ENCODE measurements around the gene MRPS34.

Gene MRPS34

DNA sequence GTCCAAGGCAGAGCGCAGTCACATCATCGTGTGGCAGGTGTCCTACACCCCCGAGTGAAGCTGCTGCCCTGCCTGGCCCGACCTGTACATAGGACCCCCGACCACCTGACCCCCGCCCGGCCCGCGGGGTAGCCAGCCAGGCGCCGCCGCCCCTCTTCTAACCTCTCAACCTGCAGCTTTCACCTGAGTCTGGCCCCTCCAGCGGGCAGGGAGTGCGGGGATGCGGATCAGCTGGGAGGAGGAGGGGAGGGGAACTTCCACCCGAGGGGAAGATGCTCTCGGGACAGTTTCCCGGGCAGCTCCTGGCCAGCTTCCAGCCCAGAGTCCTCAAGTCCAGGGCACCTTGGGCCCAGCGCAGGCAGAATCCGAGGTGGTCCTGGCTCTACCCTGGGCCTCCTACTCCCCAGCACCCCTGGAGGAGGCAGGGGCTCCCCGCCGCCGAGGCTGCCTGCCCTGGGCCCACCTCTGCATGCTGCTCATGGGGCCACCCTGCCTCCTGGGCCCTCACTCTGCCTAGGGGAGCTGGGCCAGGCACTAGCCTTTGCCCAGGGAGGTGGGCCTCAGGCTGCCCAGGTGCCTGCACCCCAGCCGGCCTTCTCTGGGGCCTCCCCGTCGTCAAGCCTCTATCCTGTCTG lies 4.0 kb downstream of the MRPS34 start:
- no peak for DNase-seq

DNA sequence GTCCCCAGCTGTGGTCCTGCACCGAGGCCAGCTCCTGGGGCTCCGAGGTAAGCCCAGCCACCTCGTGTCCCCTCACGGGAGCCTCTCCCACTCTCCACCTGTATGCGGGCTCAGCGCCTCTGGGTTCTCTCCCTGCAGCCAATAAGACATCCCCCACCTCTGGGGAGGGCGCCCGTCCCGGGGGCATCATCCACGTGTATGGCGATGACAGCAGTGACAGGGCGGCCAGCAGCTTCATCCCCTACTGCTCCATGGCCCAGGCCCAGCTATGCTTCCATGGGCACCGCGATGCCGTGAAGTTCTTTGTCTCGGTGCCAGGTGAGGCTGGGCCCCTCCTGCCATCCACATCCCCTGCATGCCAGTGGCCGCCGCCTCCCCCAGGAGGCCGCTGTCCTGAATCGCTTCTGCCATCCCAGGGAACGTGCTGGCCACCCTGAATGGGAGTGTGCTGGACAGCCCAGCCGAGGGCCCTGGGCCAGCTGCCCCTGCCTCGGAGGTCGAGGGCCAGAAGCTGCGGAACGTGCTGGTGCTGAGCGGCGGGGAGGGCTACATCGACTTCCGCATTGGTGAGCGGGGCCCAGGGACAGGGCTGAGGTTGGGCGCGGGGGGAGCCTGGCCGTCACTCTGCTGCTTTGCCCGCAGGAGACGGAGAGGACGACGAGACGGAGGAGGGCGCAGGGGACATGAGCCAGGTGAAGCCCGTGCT lies 4.7 kb downstream of the MRPS34 start:
- DNase-seq = no peak

DNA sequence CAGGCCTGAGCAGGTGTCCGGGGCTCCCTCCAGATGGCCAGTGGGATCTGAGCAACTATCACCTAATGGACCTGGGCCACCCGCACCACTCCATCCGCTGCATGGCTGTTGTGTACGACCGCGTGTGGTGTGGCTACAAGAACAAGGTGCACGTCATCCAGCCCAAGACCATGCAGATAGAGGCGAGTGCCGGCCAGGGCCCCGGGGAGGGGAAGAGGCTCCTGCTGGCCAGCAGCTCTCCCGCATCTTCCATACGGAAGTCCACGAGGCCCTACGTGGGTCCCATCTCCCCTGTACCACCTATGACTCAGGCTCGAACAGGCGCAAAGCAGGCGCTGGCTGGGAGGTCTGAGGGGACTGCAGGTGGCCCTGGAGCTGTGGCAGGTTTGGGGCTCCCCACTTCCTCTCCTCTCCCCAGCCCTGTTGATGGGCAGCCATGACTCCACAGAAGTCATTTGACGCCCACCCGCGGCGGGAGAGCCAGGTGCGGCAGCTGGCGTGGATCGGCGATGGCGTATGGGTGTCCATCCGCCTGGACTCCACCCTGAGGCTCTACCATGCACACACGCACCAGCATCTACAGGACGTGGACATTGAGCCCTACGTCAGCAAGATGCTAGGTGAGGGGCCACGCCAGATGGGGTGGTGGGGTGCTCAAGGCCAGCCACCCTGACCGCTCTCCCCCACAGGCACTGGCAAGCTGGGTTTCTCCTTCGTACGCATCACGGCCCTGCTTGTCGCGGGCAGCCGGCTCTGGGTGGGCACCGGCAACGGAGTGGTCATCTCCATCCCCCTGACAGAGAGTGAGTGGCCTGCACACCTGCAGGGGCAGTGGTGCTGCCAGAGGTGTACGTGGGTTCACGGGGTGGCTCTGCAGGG lies 5.6 kb downstream of the MRPS34 start:
- no peak for DNase-seq

DNA sequence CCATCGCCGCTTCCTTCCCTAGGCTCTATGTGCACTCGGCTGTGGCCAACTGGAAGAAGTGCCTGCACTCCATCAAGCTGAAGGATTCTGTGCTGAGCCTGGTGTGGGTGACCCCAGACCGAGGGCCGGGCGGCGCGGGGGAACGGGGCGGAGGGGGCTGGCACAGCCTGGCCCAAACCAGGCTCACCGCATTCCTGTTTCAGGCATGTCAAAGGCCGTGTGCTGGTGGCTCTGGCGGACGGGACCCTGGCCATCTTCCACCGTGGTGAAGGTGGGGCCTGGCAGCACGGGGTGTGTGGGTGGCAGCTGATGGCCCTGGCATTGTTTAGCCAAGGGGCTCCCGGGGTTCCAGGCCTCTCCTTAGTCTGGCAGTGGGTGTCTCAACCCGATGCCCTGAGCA lies 6.2 kb downstream of the MRPS34 start:
- no peak for DNase-seq

DNA sequence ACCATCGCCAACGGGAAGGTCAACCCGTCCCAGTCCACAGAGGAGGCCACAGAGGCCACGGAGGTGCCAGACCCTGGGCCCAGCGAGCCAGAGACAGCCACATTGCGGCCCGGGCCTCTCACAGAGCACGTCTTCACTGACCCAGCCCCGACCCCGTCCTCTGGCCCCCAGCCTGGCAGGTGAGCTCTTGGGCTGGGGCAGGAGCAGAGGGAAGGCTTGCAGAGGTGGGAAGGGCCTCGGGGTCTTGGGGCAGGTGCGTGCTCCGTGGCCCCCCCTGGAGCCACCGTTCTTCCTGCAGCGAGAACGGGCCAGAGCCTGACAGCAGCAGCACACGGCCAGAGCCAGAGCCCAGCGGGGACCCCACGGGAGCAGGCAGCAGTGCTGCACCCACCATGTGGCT lies 6.7 kb downstream of the MRPS34 start:
- no peak for DNase-seq

DNA sequence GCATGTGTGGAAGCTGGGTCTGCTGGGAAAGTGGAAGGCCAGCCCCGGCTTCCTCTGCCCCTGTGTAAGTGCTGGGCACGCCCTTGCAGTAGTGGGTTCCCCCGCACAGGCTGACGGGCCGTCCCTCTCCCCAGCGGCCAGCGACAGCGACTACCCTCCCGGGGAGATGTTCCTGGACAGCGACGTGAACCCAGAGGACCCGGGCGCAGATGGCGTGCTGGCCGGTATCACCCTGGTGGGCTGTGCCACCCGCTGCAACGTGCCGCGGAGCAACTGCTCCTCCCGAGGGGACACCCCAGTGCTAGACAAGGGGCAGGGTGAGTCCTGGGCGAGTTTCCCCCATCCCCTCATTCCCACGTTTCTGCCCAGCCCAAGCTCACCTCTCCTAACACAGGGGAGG lies 7.1 kb downstream of the MRPS34 start:
- DNase-seq = no peak

DNA sequence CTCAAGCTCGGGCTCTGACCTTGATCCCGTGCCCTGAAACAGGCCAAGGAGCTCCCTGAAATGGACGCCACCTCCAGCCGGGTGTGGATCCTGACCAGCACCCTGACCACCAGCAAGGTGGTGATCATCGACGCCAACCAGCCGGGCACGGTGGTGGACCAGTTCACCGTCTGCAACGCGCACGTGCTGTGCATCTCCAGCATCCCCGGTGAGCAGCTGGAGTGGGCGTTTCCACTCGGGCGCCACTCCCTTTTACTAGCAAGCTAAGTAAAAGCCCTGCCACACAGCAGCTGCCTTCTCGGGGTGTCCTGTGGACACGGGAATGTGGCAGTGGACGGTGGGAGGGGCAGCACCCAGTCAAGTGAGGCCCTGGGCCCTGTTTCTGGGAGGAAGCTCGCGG lies 8.0 kb downstream of the MRPS34 start:
- no peak for DNase-seq

DNA sequence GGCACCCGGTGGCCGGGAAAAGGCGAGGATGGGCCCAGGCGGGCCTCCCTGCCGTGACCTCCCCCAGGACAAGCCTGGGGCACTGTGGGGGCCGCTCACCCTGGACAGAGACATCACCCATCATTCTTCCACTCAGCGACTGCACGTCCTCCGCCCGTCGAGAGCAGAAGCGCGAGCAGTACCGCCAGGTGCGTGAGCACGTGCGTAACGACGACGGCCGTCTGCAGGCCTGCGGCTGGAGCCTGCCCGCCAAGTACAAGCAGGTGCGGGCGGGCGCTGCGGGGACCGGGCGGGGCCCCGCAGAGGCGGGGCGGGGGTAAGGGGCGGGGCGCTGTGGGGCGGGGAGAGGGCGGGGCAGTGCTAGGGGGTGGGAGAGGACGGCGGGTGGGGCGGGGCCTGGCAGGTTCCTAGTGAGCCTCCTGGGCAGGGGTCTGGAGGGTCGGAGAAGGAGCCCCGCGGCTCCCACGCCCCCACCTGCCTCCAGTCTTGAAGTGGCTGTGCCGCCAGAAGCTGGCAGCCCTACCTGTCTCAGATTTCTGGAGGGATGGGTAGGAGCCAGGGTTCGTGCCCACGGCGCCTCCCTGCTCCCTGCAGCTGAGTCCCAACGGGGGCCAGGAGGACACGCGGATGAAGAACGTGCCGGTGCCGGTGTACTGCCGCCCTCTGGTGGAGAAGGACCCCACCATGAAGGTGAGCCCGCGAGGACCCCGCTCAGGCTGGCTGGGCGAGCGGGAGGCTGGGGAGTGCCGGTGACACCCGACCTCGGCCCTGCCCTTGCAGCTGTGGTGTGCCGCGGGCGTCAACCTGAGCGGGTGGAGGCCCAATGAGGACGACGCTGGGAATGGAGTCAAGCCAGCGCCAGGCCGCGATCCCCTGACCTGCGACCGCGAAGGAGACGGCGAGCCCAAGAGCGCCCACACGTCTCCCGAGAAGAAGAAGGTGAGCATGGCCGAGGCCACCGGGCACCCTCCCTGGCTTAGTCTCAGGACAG lies 9.1 kb downstream of the MRPS34 start:
- DNase-seq = no peak

DNA sequence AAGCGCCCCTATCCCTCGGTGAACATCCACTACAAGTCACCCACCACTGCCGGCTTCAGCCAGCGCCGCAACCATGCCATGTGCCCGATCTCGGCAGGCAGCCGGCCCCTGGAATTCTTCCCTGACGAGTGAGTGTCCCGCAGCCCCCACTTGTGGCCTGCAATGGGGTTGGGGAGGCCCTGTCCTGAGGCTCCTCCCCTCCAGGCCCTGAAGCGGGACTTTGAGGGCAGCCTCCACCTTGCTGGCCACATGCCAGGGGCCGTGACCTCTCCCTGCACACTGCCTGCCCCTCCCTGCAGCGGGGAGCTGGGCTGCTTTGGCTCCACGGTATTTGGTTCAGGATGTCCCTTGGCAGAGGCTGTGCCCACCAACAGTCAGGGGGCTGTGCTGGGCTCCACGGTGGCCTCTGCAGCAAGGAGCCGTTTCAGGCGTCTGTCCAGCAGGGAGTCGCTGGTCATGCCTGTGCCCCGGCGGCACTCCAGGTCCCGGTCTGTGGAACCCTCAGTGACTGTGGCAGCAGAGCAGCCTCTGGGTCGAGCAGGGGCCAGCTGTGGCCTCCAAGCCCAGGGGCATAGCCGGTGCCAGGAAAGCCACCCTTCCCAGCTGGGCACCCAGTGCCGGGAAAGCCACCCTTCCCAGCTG lies 9.9 kb downstream of the MRPS34 start:
- DNase-seq = no peak

DNA sequence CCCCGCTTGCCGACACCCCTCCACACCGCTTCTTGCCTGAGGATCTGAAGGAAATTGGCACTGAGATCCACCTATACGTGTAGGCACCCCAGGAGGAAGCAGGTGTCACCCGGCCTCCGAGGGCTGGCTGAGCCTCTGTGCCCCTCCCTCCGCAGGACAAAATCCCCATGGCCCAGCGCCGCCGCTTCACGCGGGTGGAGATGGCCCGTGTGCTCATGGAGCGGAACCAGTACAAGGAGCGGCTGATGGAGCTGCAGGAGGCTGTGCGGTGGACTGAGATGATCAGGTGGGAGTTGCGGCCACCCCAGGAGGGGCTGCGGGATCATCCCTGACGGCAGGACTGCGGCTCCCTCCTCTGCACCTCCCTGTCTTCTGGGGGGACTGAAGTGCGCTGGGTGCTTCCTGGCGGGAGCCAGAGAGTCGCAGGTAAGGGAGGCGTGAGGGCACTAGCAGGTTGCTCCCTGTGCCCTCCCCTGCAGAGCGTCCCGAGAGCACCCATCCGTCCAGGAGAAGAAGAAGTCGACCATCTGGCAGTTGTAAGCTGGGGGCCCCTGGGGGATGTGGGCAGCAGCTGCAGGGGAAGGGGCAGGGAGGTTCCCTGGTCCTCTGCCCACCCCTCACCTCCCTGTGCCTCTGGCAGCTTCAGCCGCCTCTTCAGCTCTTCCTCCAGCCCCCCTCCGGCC lies 10.6 kb downstream of the MRPS34 start:
- DNase-seq = no peak

DNA sequence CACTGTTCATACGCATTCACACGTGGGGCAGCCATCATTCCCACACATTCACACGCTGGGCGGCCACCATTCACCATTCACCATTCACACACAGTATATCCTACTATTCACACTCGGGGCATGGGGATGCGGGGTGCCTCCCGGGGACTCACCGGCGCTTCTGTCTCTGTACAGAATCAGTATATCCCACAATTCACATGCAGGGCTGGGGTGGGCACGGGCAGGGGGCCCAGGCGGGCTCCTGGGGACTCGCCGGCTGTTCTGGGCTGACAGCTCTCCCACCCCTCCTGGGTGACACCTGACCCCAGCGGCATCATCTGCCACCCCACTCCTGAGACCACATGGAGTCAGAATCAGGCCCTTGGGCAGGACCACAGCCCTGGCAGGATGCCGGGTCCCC lies 11.2 kb downstream of the MRPS34 start:
- DNase-seq = no peak

DNA sequence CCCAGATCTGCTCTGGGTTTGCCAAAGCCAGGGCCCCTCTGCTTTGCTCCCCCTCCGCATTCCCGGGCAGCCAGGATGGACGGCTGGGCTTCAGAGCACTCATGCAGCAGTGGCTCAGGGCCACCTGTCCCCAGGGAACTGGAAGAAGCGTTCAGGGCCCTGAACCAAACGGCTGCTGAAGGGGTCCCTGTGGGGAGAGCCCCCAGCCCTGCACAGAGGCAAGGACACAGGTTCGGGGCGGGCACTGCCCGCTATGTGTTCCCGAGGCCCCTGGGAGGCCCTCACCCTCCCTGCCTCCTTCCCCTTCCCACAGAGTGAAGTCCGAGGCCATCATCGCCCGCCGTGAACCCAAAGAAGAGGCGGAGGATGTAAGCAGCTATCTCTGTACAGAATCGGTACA lies 12.0 kb downstream of the MRPS34 start:
- no peak for DNase-seq

DNA sequence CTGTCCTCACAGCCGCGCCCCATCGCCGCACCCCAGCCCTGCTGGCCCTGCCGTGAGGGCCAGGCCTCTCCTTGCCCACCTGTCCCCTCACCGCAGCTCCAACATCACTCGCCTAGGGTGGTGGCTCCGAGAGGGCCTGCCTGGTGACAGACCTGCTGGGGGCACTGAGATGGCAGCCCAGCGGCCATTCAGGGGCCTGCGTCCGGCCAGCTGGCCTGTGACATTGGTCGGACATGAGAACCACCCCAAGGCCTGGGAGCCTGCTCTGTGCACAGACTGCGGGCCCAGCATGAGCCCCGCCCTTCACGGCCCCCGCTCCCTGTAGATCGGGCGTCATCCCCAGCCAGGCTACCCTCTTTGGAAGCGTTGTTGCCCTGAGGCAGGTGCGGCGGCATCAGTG lies 13.4 kb downstream of the MRPS34 start:
- no peak for DNase-seq

DNA sequence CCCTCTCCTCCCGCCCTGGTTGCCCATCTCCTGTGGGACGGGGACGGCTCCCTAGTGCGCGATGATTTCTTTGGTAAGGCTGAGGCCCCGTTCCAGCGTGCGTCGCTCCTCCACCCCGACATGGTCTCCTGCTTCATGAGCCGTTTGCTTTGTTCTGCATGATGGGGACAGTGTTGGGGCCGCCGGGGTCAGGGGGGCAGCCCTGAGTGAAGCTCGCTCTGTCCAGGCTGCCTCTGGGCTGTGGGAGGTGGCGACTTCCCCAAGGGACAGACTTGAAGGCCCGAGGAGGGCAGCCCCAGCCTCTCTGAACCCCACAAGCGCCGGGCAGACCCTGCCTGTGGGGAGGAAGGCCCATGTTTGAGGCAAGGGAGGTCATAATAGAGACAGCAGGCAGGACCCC lies 14.0 kb downstream of the MRPS34 start:
- DNase-seq = no peak

DNA sequence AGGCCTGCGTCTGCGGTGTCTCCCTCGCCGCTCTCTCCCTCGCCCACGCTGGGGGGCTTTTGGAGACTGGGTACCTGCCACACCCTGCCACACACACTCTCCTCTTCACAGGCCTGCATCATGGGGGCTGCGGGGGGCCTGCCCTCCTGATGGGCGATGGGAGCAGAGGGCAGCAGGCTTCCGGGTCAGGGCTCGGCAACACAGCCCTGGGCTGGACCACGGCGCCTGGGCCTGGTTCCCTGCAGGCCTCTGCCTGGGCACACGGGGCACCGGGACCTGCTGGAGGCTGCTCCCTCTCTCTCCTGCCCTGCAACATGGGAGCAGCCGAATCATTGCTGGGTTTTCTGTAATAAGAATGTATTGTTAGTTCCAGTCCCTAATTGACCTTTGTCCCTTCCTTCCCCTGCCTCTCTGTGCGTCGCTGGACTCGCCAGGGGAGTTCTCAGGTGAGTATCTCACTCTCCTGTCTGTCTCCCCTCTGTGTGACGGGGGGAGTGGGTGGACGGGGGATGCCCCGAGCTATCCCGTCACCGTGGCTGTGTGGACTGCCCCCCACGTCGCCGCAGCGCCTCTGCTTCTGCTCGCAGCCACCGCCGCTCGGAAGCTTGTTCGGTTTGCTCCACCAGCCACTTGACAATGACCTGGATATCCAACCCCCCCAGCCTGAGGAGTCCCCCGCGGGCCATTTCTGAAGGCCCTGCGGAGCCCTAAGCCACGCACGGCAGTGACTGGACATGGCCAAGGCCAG lies 15.0 kb downstream of the MRPS34 start:
- DNase-seq = no peak

DNA sequence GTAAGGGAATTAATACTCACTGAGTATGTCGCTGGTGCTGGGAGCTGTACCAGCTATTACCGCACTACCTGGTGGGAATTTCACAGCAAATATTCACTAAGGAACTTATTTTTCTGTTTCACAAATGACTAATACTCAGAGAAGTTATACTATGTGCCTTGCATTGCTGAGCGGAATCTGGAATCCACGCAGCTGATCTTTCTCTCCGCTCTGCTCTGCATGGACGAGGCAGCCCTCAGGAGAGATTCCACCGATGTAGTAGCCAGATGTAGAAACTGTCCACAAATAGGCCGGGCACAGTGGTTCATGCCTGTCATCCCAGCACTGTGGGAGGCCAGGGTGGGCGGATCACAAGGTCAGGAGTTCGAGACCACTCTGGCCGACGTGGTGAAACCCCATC lies 18.7 kb downstream of the MRPS34 start:
- no peak for DNase-seq

DNA sequence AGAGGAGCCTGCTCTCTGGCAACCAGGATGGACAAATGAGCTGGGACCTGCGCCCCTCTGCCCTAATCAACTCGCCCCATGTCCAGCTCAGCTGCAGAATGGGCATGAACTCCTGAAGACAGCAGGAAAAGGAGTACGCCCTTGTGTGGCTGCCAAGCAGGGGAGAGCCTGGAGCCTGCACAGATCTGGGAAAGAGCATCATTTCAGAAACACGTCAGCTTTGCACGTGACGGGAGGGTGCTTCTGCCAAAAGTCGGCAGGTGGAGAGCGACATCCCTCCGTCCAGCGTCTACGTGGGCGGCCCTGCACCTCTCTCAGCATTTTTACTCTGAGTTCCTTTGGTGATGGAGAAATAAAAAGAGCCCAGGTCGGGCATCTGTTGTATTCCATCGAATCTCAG lies 20.1 kb downstream of the MRPS34 start:
- DNase-seq = no peak

DNA sequence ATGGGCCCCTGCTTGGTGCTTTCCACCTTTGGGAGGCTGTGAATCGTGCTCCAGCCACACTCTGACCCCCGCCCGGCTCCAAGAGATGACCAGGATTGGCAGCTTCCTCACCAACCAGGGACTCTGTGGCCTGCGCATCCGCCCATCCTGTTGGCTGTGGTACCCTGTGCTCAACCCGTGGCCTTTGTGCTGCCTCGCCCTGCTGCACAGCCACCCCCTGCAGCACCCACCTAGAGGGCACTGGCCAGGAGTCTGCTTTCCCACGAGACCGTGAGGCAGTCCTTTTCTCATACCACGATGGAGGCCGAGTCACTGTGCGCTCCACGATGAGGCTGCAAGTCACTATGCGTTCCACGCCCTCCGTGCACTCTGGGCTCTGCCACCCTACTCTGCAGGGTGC lies 21.0 kb downstream of the MRPS34 start:
- DNase-seq = no peak

DNA sequence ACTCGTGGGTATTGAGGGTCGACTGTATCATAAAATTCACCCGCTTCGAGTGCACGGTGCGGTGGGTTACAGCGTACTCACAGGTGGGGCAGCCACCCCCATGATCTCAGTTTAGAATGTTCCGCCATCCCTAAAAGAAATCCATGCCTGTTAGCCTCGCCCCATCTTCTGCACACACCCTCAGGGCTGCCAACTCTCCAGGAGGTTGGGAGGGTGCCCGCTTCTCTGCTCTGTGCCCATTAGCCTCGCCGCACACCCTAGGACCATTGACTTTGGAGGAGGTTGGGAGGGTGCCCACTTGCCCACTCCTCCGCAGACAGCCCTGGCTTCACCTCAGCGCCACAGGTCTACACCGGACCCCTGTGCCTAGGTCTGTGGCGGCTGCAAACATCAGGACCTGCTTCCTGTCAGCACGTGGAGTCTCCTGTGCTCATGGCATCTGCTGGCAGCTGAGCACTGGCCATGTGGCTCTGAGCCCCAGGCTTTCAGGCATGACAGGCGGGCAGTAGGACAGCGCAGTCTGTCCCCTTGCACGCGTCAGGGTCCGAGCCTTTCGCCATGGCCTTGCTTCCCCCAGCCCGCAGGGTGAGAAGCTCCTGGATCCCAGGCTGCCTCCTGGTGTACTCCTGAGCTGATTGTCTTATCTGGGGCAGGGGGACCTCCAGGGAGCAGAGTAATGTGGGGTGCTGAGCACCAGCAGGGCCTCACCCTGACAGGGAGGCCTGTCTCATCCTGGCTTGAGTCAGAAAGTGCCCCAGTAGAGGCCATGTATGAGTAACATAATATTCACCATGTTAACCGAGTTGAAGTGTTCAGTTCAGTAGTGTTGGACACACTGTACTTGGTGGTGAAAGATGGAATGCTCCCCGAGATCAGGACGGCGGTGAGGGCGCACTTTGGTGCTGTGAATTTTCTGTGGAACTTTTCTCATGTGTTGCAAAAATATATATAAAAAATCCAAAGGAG lies 23.5 kb downstream of the MRPS34 start:
- no peak for DNase-seq

DNA sequence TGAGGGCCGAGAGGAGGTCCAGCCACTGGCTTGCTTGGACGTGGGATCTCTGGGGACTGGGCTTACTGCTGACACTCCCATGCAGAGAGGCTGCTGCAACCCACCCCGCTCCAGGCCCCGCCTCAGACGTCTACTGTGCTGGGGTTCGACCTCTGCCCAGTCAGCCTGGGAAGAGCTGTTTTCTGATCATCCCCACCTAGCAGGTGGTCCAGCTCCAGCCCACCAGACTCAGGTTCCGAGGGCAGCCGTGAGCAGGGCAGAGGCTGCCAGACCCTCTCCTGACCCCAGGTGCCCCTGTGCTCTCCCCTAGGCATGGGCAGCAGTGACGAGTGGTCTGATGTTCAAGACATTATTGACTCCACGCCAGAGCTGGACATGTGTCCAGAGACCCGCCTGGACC lies 25.0 kb downstream of the MRPS34 start:
- no peak for DNase-seq
